Measurements from ENCODE around the gene MBLAC2.

- TF ChIP-seq CTCF (conservative IDR thresholded peaks at IDR 0.05 in 1 of 2, IDR thresholded peaks at IDR 0.05 in 1 of 2; ENCODE audit: low read depth in 1 of 2, low read length in 2 of 2) (no peak), EZH2 (IDR thresholded peaks at IDR 0.05; ENCODE audit: low read length, missing control alignments) (no peak)
Measured at GRCh38 chr5:90484540-90484939, 10.0 kb upstream of the MBLAC2 start.
